AG08395 (cell line): ENCODE results near the gene HHIP.
"Not testable (repeated sequence)": the region's sequence is repeated elsewhere in the genome, so short reads cannot be mapped to it uniquely, and the experiment has no call there.

ENCODE experiments used
- DNase-seq: peaks from one replicate; pipeline ENCODE4 v3.0.0; 2012; ENCODE audit warnings: mixed read lengths, low spot score

The HHIP gene

DNA sequence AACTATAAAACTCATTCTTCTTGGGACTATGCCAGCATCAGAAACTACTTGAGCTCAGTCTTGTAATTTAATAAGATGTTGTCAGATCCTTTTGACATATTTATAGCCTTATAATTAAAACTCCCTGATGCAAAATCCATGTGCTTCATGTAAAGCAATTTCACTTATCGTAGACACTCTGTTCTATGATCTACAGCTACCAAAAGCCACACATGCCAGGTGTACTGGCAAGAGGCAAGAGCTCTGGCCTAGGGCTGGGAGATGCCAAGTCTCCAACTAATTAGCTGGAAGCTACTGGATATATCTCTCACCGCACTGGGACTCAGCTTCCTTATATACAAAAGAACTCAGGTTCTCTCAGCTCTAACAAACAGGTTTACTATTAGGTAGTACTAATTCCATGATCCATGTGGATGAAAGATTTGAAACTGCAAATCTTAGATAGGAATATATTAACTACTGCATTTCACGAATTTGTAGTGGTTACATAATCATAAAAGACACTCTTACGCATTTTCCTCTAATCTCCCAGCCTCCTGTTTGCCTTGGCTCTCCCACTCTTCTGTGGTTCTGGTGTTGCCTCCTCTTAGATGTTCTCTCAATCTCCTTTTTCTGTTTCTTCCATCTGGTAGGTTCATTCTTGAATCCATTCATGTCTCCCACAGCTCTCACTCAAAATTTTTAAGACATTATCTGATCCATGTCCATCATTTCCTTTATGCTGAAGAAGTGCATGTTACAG, 103.0 kb downstream of the HHIP start:
- no peak for DNase-seq

GRCh38 chr4:144750348-144750747, 104.4 kb downstream of the HHIP start:
- no peak for DNase-seq

DNA sequence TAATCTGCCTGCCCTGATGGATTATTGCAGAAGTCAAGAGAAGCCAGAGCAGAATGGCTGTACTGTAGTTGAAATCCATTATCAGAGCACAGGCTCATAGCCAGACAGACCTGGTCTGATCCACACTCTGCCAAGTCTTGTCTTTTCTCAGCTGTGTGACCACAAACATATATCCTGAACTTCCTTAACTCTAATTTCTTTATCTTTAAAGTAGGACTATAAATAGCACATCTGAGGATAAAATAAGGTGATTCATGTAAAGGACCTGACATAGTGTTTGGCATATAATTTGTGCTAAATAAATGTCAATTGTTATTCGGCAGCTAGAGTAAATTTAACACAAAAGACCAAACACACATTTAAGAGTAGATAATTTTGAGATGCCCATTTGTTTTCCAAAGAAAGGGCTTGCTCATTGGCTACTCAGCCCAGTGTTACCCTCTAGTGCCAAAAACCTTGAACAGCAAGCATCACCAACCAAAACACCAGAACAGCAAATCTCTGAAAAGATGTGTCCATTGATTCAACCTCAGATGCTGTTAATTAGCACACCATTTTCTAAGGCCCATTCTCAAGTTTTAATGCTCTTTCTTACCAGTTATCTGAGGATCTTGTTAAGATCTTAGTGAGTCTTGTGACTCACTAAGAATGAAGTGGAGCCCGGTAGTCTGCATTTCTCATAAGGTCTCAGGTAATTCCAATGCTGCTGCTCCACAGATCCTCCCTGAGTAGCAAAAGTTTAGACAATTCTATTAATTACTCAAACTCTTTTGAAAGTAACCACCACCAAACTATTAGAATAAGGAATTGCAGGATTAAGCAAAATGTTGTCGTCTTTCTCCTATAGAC, 108.8 kb downstream of the HHIP start:
- DNase-seq: no peak

DNA sequence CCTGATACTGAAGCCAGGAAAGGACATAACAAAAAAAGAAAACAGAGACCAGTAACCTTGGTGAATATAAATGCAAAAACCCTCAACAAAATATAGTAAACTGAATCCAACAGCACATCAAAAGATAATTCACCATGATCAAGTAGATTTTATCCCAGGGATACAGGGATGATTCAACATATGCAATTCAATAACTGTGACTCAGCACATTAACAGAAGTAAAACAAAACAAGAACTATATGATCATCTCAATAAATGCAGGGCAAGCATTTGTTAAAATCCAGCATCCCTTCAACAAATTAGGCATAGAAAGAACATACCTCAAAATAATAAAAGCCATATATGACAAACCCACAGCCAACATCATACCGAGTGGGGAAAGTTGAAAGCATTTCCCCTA, 112.0 kb downstream of the HHIP start:
- no peak for DNase-seq

DNA sequence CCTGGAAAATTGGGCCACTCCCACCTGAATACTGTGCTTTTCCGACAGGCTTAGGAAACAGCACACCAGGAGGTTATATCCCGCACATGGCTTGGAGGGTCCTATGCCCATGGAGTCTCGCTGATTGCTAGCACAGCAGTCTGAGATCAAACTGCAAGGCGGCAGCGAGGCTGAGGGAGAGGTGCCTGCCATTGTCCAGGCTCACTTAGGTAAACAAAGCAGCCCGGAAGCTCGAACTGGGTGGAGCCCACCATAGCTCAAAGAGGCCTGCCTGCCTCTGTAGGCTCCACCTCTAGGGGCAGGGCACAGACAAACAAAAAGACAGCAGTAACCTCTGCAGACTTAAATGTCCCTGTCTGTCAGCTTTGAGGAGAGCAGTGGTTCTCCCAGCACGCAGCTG, 122.9 kb downstream of the HHIP start:
- not testable (repeated sequence) for DNase-seq

- DNase-seq: no peak
Observed at GRCh38 chr4:144778364-144778763, 132.4 kb downstream of the HHIP start.

- DNase-seq: no peak
Observed at GRCh38 chr4:144782345-144782744, 136.4 kb downstream of the HHIP start.

- no peak for DNase-seq
Observed at GRCh38 chr4:144785961-144786360, 140.0 kb downstream of the HHIP start.

DNA sequence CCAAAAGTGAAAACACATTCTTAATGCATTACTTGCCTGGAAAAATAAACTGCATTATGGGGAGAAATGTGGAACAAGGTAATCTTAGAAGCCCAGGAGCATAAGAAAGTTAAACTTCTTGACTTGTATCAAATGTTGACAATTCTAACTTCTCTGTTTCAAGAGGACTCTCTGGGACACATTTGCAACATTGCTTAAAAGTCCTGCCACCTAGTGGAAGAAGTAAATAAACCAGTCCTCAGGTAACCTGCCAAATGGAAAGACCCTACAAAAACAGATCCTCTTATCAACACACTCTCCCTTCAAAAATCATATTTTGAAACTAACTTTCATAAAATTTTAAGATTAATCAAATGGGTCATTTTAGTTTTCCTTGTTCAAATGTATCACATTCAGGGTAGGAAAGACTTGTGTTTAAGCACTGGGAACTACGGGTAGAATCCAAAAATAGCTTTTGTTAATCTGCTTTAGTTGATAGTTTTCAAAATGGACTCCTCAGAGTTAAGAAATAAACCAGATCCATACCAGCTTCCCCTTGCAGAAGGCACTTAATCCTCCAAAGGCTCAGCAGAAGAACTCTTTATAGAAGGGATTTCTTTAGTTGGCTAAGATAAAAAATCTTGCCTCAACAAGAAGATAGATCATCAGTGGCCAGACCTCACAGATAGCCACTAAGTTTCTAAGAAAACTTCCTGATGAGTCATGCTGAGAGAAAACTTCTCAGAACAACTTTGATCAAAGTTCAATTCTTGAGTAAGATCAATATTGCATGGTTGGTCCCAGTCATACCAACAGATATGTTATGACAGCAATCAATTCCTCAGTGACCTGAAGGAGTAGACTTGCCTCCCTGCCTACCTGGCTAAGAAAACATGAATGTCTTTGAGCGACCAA, 141.7 kb downstream of the HHIP start:
- no peak for DNase-seq

DNA sequence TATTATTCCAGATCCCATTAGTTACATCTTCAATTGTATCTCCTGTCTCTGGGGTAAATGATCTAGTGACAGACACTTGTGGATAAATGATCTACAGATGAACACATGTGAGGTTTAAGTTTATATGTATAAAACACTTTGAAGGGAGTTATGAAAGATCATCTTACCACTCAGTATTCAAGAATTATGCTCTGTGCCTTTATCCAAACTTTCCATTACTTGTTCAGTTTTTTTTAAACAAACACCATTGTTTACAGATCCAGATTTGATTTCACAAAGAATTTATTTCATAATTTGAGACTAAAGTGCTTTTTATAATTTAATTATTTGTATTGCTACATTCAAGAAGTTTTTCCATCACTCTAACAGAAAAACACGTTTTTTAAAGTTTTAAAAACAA, 142.5 kb downstream of the HHIP start:
- no peak for DNase-seq

GRCh38 chr4:144791933-144792332, 146.0 kb downstream of the HHIP start:
- DNase-seq: not testable (repeated sequence)
